Urinary bladder (tissue), 4 donors: ENCODE results near the gene KANK4. TPM values are rescaled to one million over a fixed set of nuclear protein-coding genes. Genes with fewer than 3 reads are reported as not detected.

Source experiments
- DNase-seq: peaks from one replicate; pipeline ENCODE4 v3.0.0-alpha.2; 2015; ENCODE audit errors: extremely low spot score
- H3K27ac ChIP-seq: one replicate; pipeline ENCODE4 v1.5.1; 2013; ENCODE audit warnings: low read depth, mild to moderate bottlenecking, moderate library complexity
- H3K36me3 ChIP-seq: one replicate; pipeline ENCODE4 v1.6.1; 2013; ENCODE audit warnings: mild to moderate bottlenecking, moderate library complexity; ENCODE audit not compliant: insufficient read depth
- H3K4me1 ChIP-seq: one replicate; pipeline ENCODE4 v1.6.1; 2013; ENCODE audit warnings: mild to moderate bottlenecking, moderate library complexity; ENCODE audit not compliant: insufficient read depth
- H3K4me3 ChIP-seq: one replicate; pipeline ENCODE4 v1.5.1; 2013; ENCODE audit warnings: low read depth, low read length
- WGBS: extraction: QIAGEN DNeasy Blood & Tissue Kit; methylation state at CpG from one replicate; pipeline ENCODE4 v1.1.7; 2013; 5-methylcytosine and 5-hydroxymethylcytosine counted together
- polyA plus RNA-seq: library from polyadenylated mRNA; stranded (reverse); fragments of 200-250 nt; gene quantifications from one replicate; pipeline ENCODE4 v1.2.3, GENCODE V29; 2013
- total RNA-seq: library from RNA; depleted of rRNA; stranded (reverse); fragments of >200 nt; gene quantifications from one replicate; pipeline ENCODE4 v1.2.3, GENCODE V29; 2014
- donor health status: healthy with polysubstance abuse.
- donor health status: healthy.

KANK4 gene
- total and polyA plus RNA-seq, 2 donors: 0.57 to 6.2 TPM

- WGBS: 97% methylated on average over 2 of the region's 2 CpGs
- no peak overlapping the region for H3K4me3 ChIP-seq
- H3K4me1 ChIP-seq: no peaks in the 10 kb centered on the region
- DNase-seq: no peak
- H3K27ac ChIP-seq: no peak overlapping the region
- H3K36me3 ChIP-seq: no peaks in the 10 kb centered on the region
Measured at GRCh38 chr1:62306065-62306464, 13.2 kb downstream of the KANK4 start.

GRCh38 chr1:62304975-62305374 is 14.3 kb downstream of the KANK4 start:
- no peak for DNase-seq
- no peak overlapping the region for H3K27ac ChIP-seq
- H3K4me1 ChIP-seq: no peaks in the 10 kb centered on the region
- WGBS: 78% methylated on average over 7 of the region's 7 CpGs
- H3K36me3 ChIP-seq: no peaks in the 10 kb centered on the region
- no peak overlapping the region for H3K4me3 ChIP-seq

- 89% methylated on average over 7 of the region's 7 CpGs for WGBS
- H3K27ac ChIP-seq: no peak overlapping the region
- no peaks in the 10 kb centered on the region for H3K36me3 ChIP-seq
- H3K4me1 ChIP-seq: no peaks in the 10 kb centered on the region
- no peak for DNase-seq
- H3K4me3 ChIP-seq: no peak overlapping the region
Measured at GRCh38 chr1:62304515-62304914, 14.7 kb downstream of the KANK4 start.

- Histone ChIP-seq H3K27ac (no peak overlapping the region), H3K36me3 (no peaks in the 10 kb centered on the region), H3K4me3 (no peak overlapping the region), H3K4me1 (no peaks in the 10 kb centered on the region)
- no peak for DNase-seq
- 78% methylated on average over 8 of the region's 8 CpGs for WGBS
Measured at GRCh38 chr1:62301726-62302390, 17.4 kb downstream of the KANK4 start.

DNA sequence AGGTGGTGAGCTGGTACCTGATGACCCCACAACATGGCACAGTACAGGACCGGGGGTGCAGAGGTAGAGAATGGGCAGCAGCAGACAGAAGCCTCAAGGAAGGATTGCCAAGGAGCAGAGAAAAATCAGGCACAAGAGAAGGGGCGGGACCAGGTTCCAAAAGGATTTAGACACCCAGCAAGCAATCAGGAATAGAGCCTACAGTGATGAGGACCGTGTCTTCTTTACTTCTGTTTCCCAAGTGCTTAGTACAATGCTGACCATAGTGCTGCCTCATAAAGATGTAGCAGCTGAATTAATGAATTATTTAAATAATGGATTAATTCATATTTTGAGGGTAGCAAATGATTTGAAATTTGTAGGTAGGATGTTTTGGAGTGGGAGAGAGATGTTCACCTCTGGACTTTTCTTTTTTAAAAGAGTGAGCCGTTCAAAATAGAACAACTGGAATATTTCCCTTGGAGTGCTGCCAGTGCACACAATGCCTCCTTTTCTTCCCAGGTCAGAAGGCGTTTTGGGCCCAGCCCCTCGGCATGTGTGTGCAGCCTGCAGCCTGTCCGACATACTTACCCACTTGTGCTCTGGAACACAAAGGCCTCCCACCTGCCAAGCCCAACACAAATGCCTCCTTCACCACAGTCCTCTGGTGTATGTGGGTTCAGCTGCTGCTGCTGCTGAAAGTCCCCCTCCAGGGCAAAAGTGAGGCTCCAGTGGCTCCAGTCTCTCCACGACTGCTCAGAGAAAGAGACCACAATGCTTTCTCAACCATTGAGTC is 19.6 kb downstream of the KANK4 start:
- DNase-seq: no peak
- WGBS: 61% methylated on average over 8 of the region's 8 CpGs
- peaks cover 1% of the 10 kb centered on the region for H3K4me1 ChIP-seq
- H3K4me3 ChIP-seq: no peak overlapping the region
- no peak overlapping the region for H3K27ac ChIP-seq
- H3K36me3 ChIP-seq: no peaks in the 10 kb centered on the region

- Histone ChIP-seq H3K4me3 (no peak overlapping the region), H3K27ac (no peak overlapping the region), H3K36me3 (no peaks in the 10 kb centered on the region), H3K4me1 (peaks cover 1% of the 10 kb centered on the region)
- no peak for DNase-seq
- 15% methylated on average over 6 of the region's 6 CpGs for WGBS
Measured at GRCh38 chr1:62295921-62296491, 23.2 kb downstream of the KANK4 start.

DNA sequence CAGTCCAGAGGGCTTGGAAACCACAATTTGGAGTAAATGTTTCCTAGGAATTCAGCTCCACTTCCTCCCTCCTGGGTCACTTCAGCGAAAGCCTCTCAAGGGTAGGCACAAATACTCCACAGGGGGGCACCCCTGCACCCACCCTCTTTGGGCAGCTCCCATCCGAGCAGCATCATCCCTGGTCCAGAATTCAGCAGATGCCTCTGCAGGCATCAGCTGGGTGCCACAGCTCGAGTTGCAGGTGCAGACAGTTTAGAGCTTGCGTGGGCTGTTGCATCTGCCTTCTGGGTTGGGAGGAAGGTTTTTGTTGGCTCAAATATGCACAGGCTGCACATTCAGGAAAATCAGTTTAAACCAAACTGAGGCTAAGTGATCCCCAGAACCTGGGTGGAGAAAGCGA is 25.0 kb downstream of the KANK4 start:
- 82% methylated on average over 5 of the region's 5 CpGs for WGBS
- Histone ChIP-seq H3K36me3 (no peaks in the 10 kb centered on the region), H3K4me3 (no peak overlapping the region), H3K27ac (no peak overlapping the region), H3K4me1 (peaks cover 1% of the 10 kb centered on the region)
- no peak for DNase-seq

- Histone ChIP-seq H3K4me1 (no peaks in the 10 kb centered on the region), H3K27ac (no peak overlapping the region), H3K4me3 (no peak overlapping the region), H3K36me3 (no peaks in the 10 kb centered on the region)
- 93% methylated on average over 4 of the region's 4 CpGs for WGBS
- DNase-seq: no peak
Measured at GRCh38 chr1:62288662-62289061, 30.6 kb downstream of the KANK4 start.

- Histone ChIP-seq H3K4me3 (no peak overlapping the region), H3K36me3 (no peaks in the 10 kb centered on the region), H3K27ac (no peak overlapping the region), H3K4me1 (no peaks in the 10 kb centered on the region)
- WGBS: 98% methylated on average over 2 of the region's 2 CpGs
- DNase-seq: no peak
Measured at GRCh38 chr1:62288224-62288623, 31.0 kb downstream of the KANK4 start.

- no peak for DNase-seq
- H3K36me3 ChIP-seq: no peaks in the 10 kb centered on the region
- H3K27ac ChIP-seq: no peak overlapping the region
- H3K4me3 ChIP-seq: no peak overlapping the region
- H3K4me1 ChIP-seq: no peaks in the 10 kb centered on the region
- WGBS: 29% methylated on average over 9 of the region's 9 CpGs
Measured at GRCh38 chr1:62286786-62287224, 32.4 kb downstream of the KANK4 start.

GRCh38 chr1:62285984-62286785 is 33.0 kb downstream of the KANK4 start:
- no peaks in the 10 kb centered on the region for H3K4me1 ChIP-seq
- no peak overlapping the region for H3K27ac ChIP-seq
- H3K4me3 ChIP-seq: no peak overlapping the region
- WGBS: 39% methylated on average over 20 of the region's 20 CpGs
- H3K36me3 ChIP-seq: no peaks in the 10 kb centered on the region
- no peak for DNase-seq

DNA sequence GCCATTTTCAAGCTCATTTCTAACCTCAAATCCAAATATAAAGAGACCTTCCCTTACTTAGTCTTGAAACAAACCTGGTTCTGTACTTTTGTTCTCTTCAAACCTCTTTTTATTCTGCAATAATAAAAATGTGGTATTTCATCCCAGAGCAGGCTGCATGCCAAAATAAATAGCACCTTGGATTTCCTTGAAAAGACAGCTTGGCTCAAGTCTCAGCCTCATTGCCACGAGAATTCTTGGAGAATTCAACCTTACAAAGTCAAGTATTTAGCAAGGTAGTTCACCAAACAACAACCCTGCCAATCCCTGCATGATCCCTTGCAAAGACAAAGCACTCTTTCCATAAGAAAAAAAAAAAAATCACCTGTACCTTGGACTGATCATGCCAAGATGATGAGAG is 33.8 kb downstream of the KANK4 start:
- no peaks in the 10 kb centered on the region for H3K4me1 ChIP-seq
- no peak for DNase-seq
- no peaks in the 10 kb centered on the region for H3K36me3 ChIP-seq
- 46% methylated on average over 1 of the region's 1 CpG for WGBS
- H3K27ac ChIP-seq: no peak overlapping the region
- no peak overlapping the region for H3K4me3 ChIP-seq

- no peak overlapping the region for H3K4me3 ChIP-seq
- 64% methylated on average over 5 of the region's 5 CpGs for WGBS
- H3K36me3 ChIP-seq: no peaks in the 10 kb centered on the region
- H3K4me1 ChIP-seq: no peaks in the 10 kb centered on the region
- DNase-seq: no peak
- no peak overlapping the region for H3K27ac ChIP-seq
Measured at GRCh38 chr1:62283986-62284385, 35.2 kb downstream of the KANK4 start.
